ENCODE data around the gene LIPM.

LIPM gene

DNA sequence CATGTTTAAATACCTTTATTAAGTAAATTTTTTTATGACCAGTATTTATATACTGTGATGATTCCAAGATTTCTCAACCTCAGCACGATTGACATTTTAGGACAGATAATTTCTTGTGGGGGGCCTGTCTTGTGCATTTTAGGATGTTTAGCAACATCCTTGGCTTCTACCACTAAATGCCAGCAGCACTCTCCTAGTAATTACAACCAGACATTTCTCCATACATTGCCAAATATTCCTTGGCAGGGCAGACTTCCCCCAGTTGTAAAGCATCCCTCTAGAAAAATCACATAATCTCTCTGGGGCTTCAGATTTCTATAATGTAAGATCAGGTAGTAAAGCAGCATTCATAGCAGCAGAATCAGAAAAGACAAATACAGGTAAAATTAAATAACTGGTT is 7.8 kb upstream of the LIPM start:
- no peak overlapping the region for H3K4me3 ChIP-seq (ENCODE audit: low read depth, low read length)
- DNase-seq (ENCODE audit: low read depth), result no peak
- TF ChIP-seq, protein P1, sequence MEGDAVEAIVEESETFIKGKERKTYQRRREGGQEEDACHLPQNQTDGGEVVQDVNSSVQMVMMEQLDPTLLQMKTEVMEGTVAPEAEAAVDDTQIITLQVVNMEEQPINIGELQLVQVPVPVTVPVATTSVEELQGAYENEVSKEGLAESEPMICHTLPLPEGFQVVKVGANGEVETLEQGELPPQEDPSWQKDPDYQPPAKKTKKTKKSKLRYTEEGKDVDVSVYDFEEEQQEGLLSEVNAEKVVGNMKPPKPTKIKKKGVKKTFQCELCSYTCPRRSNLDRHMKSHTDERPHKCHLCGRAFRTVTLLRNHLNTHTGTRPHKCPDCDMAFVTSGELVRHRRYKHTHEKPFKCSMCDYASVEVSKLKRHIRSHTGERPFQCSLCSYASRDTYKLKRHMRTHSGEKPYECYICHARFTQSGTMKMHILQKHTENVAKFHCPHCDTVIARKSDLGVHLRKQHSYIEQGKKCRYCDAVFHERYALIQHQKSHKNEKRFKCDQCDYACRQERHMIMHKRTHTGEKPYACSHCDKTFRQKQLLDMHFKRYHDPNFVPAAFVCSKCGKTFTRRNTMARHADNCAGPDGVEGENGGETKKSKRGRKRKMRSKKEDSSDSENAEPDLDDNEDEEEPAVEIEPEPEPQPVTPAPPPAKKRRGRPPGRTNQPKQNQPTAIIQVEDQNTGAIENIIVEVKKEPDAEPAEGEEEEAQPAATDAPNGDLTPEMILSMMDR (IDR thresholded peaks at IDR 0.05; ENCODE audit: control insufficient read depth, extremely low read depth, insufficient read depth), result no peak

DNA sequence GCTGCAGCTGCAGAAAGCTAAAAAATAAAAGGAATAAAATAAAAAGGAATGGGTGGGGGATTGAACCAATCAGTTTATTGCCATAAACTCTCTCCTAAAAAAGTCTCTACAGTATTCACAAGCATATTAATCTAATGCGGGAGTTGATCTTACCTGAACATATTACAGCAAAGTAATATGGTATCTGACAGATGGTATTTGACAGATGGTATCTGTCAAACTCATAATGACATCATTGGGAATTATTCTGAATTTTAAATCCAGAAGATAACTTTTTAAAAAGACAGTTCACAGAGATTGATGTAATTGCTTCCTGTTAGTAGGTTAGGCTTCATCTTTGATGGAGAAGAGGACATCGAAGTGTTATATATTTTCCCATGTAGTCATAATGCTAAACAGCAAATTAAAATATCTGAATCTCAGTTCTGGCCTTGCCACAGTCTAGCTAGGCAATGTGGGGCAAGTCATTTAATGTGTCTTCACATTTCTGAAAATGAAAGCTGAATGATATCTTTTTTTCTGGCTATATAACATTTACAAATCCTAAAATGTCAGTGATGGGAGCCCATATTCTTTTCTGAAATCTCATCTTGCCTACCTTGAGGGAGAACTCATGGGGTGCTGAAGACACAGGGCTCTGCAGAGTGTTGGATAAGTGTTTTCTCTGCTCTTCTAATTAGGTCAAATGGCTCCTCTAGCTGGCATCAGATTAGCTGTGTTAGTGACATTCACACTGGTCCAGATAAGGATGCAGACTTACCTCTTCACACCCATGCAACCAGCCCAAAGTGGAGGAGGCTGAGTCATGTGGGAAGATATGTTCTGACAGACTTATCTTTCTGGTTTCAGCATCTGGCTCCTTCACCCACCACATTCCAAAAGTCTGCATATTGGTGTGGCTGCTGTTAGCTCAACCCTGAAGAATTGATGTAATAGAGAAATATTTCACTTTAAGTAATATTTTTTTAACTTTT is 2.1 kb upstream of the LIPM start:
- DNase-seq (ENCODE audit: low read depth), result no peak
- TF ChIP-seq, protein P1 (IDR thresholded peaks at IDR 0.05; ENCODE audit: control insufficient read depth, extremely low read depth, insufficient read depth), result no peak
- H3K4me3 ChIP-seq (ENCODE audit: low read depth, low read length), result no peak overlapping the region

DNA sequence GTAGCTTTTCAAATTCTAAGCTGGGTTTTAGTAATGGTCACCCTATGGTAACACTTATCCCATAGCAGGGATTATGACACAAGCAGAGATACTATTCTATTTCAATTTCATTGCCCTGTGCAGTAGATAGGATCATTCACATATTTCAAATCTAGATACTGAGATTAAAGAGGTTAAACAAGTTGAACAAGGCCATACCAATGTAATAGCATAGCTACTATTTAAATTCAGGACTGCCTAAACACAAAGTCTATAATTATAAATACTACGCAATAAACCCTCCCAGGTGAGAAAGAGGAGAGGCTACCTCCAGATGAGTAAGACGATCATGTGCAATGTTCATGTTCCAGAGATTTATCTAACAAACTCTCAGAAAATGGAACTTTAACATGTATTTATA is 1.1 kb downstream of the LIPM start:
- no peak overlapping the region for H3K4me3 ChIP-seq (ENCODE audit: low read depth, low read length)
- TF ChIP-seq, protein P1 (IDR thresholded peaks at IDR 0.05; ENCODE audit: control insufficient read depth, extremely low read depth, insufficient read depth), result no peak
- DNase-seq (ENCODE audit: low read depth), result no peak

DNA sequence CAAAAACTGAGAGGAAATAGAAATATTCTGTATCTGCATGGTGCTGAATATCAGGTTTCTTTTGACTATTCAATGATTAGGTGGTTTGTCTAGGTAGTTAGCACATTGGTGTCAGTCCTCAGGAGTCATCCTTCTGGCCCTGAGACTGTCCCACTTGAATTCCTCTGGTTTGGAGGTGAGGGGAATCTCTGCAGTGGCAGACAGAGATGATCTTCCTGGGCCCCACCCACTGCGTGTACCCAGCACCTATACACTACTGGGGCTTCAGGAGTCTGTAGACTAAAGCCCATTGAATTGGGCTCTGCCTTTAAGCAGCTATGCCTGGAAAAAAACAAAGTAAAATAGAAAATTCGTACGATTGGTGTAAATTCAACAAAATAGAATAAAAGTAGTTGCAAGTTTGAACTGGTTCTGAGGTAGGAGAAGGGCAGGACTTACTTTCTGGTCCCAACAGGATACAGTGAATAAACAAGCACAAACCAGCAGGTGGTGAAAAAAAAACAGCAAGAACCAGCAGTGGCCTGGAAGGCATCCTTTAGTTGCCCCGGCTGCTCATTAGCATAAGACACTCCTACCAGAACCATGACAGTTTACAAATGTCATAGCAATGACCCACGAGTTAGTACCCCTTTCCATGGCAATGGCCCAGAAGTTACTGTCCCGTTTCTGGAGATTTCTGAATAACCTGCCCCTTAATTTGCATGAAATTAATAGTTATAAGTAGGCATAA is 1.7 kb downstream of the LIPM start:
- no peak for DNase-seq (ENCODE audit: low read depth)
- TF ChIP-seq, protein P1 (IDR thresholded peaks at IDR 0.05; ENCODE audit: control insufficient read depth, extremely low read depth, insufficient read depth), result no peak
- H3K4me3 ChIP-seq (ENCODE audit: low read depth, low read length), result no peak overlapping the region

DNA sequence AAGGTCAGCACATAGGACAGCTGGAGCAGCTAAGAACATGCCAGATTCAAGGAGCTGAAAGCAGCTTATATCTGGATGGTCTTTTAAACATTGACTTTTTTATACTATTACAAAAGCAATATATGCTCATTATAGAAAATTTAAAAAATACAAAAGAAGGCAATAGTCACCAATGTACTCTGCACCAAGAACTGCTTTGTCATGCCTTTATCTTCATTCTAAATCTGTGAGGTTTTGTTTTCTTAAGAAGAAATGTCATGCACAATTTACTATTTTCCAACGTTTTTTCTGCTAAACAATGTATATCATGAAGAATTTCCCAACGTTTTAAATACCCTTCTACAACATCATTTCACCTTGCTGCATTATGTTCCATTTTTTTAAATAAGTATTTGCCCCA is 2.8 kb downstream of the LIPM start:
- TF ChIP-seq, protein P1 (IDR thresholded peaks at IDR 0.05; ENCODE audit: control insufficient read depth, extremely low read depth, insufficient read depth), result no peak
- DNase-seq (ENCODE audit: low read depth), result no peak
- no peak overlapping the region for H3K4me3 ChIP-seq (ENCODE audit: low read depth, low read length)

DNA sequence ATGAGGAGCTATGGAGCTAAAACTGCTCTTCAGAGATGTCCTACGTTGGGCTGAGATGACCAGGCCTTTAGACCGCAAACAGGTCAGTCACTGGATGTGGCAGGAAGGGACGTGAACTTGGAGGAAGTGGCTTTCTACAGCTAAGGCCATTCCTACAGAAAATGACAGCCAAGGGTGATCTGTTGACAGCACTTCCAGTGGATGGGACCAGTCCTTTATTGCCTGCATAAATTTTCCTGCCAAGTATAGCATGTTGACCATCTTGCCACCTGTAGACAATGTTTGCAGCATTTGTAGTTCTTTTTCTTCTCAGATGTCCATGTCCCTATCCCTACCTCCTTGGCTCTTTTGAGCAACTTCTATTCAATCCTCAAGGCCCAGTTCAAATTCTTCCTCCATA is 3.4 kb downstream of the LIPM start:
- no peak for DNase-seq (ENCODE audit: low read depth)
- H3K4me3 ChIP-seq (ENCODE audit: low read depth, low read length), result no peak overlapping the region
- TF ChIP-seq, protein P1 (IDR thresholded peaks at IDR 0.05; ENCODE audit: control insufficient read depth, extremely low read depth, insufficient read depth), result no peak

All from LNCaP clone FGC (cell line).